Cortex of kidney (tissue), 1 donor: ENCODE measurements around the gene AFF4.
"Not testable (repeated sequence)": the region's sequence is repeated elsewhere in the genome, so short reads cannot be mapped to it uniquely, and the experiment has no call there.

Experiments used
- DNase-seq: peaks from one replicate; lab custom pipeline; 2025; lab: John Stamatoyannopoulos, UW

Gene AFF4, protein sequence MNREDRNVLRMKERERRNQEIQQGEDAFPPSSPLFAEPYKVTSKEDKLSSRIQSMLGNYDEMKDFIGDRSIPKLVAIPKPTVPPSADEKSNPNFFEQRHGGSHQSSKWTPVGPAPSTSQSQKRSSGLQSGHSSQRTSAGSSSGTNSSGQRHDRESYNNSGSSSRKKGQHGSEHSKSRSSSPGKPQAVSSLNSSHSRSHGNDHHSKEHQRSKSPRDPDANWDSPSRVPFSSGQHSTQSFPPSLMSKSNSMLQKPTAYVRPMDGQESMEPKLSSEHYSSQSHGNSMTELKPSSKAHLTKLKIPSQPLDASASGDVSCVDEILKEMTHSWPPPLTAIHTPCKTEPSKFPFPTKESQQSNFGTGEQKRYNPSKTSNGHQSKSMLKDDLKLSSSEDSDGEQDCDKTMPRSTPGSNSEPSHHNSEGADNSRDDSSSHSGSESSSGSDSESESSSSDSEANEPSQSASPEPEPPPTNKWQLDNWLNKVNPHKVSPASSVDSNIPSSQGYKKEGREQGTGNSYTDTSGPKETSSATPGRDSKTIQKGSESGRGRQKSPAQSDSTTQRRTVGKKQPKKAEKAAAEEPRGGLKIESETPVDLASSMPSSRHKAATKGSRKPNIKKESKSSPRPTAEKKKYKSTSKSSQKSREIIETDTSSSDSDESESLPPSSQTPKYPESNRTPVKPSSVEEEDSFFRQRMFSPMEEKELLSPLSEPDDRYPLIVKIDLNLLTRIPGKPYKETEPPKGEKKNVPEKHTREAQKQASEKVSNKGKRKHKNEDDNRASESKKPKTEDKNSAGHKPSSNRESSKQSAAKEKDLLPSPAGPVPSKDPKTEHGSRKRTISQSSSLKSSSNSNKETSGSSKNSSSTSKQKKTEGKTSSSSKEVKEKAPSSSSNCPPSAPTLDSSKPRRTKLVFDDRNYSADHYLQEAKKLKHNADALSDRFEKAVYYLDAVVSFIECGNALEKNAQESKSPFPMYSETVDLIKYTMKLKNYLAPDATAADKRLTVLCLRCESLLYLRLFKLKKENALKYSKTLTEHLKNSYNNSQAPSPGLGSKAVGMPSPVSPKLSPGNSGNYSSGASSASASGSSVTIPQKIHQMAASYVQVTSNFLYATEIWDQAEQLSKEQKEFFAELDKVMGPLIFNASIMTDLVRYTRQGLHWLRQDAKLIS

GRCh38 chr5:132963171-132964104, at the start of gene AFF4:
Gene AFF4 (minus strand): TSS chr5:132963634. CDS start chr5:132937189, 26,445 bp downstream.
- peak; percentile 91 for DNase-seq

- DNase-seq, result not testable (repeated sequence)
These were observed 45.0 kb upstream of the AFF4 start for GRCh38 chr5:133008455-133008854.

DNA sequence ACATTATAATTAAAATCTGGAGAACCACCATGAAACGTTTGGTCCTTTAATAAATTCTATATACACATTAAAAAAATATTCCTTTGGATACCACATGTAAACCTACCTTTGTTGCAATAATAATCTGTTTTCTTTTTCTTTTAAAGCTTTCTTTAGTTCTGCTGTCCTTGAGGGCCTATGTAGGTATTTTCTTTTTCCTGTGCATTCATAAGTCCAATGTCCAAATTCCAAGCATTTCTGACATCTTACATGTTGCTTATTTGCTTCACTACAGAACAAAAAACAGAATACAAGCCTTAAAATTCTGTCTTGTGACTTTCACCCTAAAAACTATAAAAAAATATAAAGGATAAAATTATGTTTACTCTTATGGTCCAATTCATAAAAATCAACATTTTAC, 43.2 kb upstream of the AFF4 start:
- no peak for DNase-seq

DNA sequence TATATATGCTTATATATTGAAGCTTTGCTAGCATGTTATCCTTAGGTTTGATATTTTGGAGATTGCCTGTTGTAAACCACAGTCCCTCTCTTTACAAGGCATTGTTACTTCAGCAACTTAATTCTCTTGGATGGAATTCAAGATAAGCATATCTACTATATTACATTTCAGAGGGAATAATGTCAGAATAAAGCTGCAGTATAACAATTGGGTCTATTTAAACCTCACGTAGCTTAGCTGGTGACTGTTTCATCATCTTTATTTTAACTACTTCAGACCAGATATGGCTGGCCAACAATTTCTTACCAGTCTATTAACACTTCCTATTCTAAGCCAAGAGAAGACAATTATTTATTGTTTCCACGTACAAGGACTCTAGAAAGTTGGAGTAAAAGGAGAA, 35.8 kb upstream of the AFF4 start:
- DNase-seq, result no peak

GRCh38 chr5:132998556-132998955, 35.1 kb upstream of the AFF4 start:
- no peak for DNase-seq

GRCh38 chr5:132996307-132996706, 32.9 kb upstream of the AFF4 start:
- DNase-seq, result no peak

GRCh38 chr5:132987531-132988408, 24.3 kb upstream of the AFF4 start:
- no peak for DNase-seq

GRCh38 chr5:132982971-132983370, 19.5 kb upstream of the AFF4 start:
- DNase-seq, result not testable (repeated sequence)

DNA sequence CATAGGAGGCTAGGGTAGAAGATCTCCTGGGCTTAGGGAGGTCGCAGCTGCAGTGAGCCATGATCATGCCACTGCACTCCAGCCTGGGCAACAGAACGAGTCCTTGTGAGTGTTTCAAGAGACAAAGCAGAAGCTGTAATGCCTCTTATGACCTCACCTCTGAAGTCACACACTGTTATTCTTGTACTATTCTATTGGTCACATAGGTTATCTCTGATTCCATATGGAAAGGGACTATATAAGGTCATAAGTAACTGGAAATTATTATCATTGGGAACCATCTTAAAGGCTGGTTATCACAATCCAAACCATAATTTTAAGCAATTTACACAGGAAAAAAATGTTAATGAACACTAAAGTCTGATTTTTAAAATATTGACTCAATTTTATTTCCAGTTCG, 17.9 kb upstream of the AFF4 start:
- no peak for DNase-seq

DNA sequence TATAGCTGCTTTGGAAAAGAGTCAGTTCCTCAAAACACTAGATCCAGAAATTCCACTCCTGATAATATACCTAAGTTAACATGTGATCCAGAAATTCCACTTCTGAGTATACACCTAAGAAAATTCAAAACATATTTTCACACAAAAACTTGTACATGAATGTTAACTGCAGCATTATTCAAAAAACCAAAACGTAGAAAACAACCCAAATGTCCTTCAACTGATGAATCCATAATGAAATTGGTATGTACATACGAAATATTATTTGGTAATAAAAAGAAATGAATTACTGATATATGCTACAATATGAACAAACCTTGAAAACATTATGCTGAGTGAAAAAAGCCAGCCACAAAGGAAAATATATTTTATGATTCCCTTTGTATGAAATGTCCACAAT, 16.5 kb upstream of the AFF4 start:
- DNase-seq, result no peak

DNA sequence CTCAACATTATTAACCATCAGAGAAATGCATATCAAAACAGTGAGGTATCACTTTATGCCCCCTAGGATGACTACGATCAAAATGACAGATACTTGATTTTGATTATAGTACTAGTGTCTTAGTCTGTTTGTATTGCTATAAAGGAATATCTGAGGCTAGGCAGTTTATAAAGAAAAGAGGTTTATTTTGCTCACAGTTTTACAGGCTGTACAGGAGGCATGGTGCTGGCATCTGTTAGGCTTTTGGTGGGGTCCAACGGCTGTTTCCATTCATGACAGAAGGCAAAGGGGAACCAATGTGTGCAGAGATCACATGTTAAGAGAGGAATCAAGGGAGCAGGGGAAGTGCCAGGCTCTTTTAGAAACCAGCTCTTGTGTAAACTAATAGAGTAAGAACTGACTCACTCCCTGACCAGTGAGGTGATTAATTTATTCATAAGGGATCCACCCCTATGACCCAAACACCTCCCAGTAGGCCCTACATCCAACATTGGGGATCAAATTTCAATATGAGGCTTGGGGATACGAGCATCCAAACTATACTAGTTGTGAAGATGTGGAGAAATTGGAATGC, 16.0 kb upstream of the AFF4 start:
- DNase-seq, result no peak

DNA sequence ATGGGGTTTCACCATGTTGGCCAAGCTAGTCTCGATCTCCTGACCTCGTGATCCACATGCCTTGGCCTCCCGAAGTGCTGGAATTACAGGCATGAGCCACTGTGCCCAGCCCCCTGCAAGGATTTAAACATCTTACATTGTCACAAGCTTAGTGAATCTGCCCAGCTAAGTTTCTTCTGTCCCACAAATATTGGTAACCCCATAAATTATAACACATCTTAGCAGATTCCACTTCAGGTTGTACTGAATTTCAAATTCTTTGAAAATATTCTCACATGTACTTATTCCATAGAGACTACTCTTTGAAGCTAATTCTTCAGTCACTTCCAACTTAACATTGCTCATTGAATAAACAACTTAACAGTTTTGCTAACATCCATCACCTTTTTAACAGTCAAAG, 13.4 kb upstream of the AFF4 start:
- no peak for DNase-seq

DNA sequence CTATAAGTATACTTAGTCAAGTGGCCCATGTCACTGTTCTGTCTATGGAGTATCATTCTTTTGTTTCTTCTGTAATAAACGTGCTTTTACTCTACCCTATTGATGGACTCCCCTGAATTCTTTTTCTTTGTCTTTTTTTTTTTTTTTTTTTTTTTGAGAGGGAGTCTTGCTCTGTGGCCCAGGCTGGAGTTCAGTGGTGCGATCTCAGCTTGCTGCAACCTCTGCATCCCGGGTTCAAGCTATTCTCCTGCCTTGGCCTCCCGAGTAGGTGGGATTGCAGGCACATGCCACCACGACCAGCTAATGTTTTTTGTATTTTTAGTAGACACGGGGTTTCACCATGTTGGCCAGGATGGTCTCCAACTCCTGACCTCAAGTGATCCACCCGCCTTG, 9.0 kb upstream of the AFF4 start:
- not testable (repeated sequence) for DNase-seq

DNA sequence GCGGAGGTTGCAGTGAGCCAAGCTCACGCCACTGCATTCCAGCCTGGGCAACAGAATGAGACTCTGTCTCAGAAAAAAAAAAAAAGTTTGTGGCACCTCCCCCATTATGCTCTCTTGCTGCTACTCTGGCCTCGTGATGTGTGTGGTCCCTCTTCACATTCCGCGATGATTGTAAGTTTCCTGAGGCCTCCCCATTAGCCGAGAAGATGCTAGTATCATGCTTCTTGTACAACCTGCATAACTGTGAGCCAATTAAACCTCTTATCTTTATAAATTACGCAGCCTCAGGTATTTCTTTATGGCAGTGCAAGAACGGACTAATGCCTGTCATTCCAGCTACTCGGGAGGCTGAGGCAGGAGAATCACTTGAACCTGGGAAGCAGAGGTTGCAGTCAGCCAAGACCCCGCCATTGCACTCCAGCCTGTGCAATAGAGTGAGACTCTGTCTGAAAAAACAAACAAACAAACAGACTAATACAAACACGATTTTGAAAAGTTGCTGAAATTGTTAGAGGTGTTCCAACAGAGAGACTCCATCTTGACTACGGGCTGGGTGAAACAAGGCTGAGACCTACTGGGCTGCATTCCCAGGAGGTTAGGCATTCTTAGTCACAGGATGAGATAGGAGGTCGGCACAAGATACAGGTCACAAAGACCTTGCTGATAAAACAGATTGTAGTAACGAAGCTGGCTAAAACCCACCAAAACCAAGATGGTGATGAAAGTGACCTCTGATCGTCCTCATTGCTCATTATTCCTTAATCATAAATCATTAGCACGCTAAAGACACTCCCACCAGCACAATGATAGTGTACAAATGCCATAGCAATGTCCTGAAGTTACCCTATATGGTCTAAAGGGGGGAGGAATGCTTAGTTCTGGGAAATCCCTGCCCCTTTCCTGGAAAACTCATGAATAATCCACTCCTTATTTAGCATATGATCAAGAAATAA, 8.3 kb upstream of the AFF4 start:
- no peak for DNase-seq

- no peak for DNase-seq
These were observed 1.7 kb upstream of the AFF4 start for GRCh38 chr5:132965120-132965519.

- no peak for DNase-seq
These were observed 909 bp downstream of the AFF4 start for GRCh38 chr5:132962429-132963021.

DNA sequence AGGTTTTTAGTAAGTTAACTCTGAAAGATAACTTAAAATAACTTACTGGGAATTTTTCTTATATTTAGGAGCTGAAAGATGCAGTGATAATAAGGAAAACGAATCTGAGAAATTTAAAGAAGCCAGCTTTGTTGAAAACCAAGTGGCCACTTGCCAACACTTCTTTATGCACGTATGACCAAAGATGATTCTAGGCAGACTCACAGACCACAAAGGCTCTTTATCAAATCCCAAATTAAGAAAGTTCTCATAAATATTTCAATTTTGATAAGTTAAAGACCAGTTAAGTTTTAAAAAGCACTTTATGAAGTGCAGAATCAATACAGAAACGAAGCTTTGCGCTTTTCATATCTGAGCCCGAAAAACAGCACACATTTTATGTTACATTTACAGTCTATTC, 1.5 kb downstream of the AFF4 start:
- no peak for DNase-seq

- DNase-seq, result not testable (repeated sequence)
These were observed 2.2 kb downstream of the AFF4 start for GRCh38 chr5:132961123-132961815.
